H1 (cell line): Measurements from ENCODE around the gene ASCL5. TPM values are rescaled to one million over a fixed set of nuclear protein-coding genes. Genes with fewer than 3 reads are reported as not detected.

Experiments
- RFX5 ChIP-seq: IDR thresholded peaks from 2 replicates; pipeline ENCODE4 v1.6.1; 2011; ENCODE audit warnings: low read depth, low read length, improper control_type of control experiment, borderline replicate concordance
- polyA plus RNA-seq, 7 experiments: library from polyadenylated mRNA; depleted of rRNA in 3 of 7; stranded (reverse) in 5 of 7; unstranded in 2 of 7; fragments of >200 nt in 5 of 7; fragments of 200-250 nt in 2 of 7; gene quantifications; 1 replicate in 5 of 7; 2 replicates in 1 of 7; 4 replicates in 1 of 7; pipeline versions ENCODE4 v1.2.1 to v1.2.3, GENCODE V29; 2011 to 2013; ENCODE audit warnings: missing spikeins in 2 of 7, mixed read lengths in 2 of 7
- total RNA-seq: library from RNA; stranded (reverse); fragmentation: NEBNext Ultra II Directional; extraction: Animal tissue kit (Norgen Biotek cat#: 25700); gene quantifications from 2 replicates; pipeline ENCODE4 v1.2.1, GENCODE V29; 2021
- TF ChIP-seq, protein P1 (sequence below): IDR thresholded peaks from 2 replicates; pipeline ENCODE4 v1.6.1; 2012; ENCODE audit warnings: inconsistent platforms

Gene ASCL5
- total and polyA plus RNA-seq, 2 of the 8 experiments (the other 6 are each of a cell fraction or from before 2014, with no cell fraction given), result 0.29 to 0.41 TPM

- TF ChIP-seq, protein P1, sequence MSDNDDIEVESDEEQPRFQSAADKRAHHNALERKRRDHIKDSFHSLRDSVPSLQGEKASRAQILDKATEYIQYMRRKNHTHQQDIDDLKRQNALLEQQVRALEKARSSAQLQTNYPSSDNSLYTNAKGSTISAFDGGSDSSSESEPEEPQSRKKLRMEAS, result no peak
- no peak for TF ChIP-seq RFX5
Observed at GRCh38 chr1:201139756-201140155, 12.8 kb upstream of the ASCL5 start (continued).
